Measurements from ENCODE around the gene VPS29.
"Not testable (repeated sequence)": the region's sequence is repeated elsewhere in the genome, so short reads cannot be mapped to it uniquely, and the experiment has no call there.

DNA sequence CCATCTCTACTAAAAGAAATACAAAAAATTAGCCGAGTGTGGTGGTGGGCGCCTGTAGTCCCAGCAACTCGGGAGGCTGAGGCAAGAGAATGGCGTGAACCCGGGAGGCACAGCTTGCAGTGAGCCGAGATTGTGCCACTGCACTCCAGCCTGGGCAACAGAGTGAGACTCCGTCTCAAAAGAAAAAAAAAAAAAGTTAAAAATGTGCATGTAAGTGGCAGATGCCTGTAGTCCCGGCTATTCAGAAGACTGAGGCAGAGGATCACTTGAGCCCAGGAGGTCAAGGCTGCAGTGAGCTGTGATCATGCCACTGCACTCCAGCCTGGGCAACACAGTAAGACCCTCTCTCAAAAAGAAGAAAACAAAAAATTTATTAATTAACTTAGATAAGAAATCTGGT, 16.1 kb upstream of the VPS29 start:
- TF ChIP-seq EZH2phosphoT487 (IDR thresholded peaks at IDR 0.05; ENCODE audit: insufficient read depth, low read depth); EZH2 (IDR thresholded peaks at IDR 0.05; ENCODE audit: insufficient read depth, poor library complexity, severe bottlenecking): not testable (repeated sequence)
